ENCODE results near the gene VAV1.

VAV1 gene

DNA sequence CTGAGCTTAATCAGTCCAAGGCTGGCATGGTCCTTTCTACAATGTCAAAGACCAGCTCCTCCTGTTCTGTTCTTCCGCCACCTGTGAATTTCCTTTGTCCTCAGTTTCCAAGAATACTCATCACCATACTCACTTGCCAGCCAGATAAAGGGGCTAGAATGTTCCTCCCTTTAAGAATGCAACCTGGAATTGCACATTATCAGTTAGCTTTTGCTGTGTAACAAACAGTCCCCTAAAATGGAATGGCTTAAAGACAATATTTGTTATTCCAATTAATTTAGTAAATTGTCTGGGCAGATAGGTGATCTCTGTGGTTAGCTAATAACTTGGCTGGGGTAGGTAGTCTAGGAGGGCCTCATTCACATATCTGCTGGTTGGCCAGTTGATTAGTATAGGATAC lies 36.0 kb downstream of the VAV1 start:
- TF ChIP-seq TAF1 (IDR thresholded peaks at IDR 0.05; ENCODE audit: borderline replicate concordance, insufficient read depth, low read length) (no peak), POLR2AphosphoS5 (IDR thresholded peaks at IDR 0.05; ENCODE audit: low read depth, low read length) (no peak)
- TF ChIP-seq, protein P1, sequence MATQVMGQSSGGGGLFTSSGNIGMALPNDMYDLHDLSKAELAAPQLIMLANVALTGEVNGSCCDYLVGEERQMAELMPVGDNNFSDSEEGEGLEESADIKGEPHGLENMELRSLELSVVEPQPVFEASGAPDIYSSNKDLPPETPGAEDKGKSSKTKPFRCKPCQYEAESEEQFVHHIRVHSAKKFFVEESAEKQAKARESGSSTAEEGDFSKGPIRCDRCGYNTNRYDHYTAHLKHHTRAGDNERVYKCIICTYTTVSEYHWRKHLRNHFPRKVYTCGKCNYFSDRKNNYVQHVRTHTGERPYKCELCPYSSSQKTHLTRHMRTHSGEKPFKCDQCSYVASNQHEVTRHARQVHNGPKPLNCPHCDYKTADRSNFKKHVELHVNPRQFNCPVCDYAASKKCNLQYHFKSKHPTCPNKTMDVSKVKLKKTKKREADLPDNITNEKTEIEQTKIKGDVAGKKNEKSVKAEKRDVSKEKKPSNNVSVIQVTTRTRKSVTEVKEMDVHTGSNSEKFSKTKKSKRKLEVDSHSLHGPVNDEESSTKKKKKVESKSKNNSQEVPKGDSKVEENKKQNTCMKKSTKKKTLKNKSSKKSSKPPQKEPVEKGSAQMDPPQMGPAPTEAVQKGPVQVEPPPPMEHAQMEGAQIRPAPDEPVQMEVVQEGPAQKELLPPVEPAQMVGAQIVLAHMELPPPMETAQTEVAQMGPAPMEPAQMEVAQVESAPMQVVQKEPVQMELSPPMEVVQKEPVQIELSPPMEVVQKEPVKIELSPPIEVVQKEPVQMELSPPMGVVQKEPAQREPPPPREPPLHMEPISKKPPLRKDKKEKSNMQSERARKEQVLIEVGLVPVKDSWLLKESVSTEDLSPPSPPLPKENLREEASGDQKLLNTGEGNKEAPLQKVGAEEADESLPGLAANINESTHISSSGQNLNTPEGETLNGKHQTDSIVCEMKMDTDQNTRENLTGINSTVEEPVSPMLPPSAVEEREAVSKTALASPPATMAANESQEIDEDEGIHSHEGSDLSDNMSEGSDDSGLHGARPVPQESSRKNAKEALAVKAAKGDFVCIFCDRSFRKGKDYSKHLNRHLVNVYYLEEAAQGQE (IDR thresholded peaks at IDR 0.05; ENCODE audit: insufficient read depth in 1 of 2, low read depth in 2 of 2, low read length in 2 of 2) = no peak

DNA sequence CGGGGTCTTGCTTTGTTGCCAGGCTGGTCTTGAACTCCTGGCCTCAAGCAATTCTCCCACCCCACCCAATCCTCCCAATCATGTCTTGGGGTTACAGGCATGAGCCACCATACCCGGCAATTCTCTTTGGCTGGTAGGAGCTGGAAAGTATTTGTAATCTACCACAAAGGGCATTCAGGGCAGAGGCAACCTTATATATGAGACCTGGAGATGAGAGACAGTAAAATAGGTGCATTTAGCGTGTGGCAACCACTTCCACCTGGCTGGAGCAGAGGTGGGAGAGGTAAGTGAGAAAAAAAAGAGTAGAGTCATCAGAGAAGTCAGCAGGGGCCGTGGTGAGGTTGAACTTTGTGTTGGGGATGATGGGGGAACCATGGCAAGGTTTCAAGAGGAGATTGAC lies 36.8 kb downstream of the VAV1 start:
- TF ChIP-seq SIN3A (IDR thresholded peaks at IDR 0.05; ENCODE audit: borderline replicate concordance, insufficient read depth, low read length) = no peak
- TF ChIP-seq TAF1 (IDR thresholded peaks at IDR 0.05; ENCODE audit: borderline replicate concordance, insufficient read depth, low read length) = no peak
- no peak for TF ChIP-seq POLR2AphosphoS5 (IDR thresholded peaks at IDR 0.05; ENCODE audit: low read depth, low read length)
- TF ChIP-seq, protein P1 (IDR thresholded peaks at IDR 0.05; ENCODE audit: insufficient read depth in 1 of 2, low read depth in 2 of 2, low read length in 2 of 2) = no peak
- TF ChIP-seq FOXP2 (optimal IDR thresholded peaks at IDR 0.05; ENCODE audit: borderline replicate concordance, extremely low read depth, extremely low read length, insufficient read depth) = no peak

DNA sequence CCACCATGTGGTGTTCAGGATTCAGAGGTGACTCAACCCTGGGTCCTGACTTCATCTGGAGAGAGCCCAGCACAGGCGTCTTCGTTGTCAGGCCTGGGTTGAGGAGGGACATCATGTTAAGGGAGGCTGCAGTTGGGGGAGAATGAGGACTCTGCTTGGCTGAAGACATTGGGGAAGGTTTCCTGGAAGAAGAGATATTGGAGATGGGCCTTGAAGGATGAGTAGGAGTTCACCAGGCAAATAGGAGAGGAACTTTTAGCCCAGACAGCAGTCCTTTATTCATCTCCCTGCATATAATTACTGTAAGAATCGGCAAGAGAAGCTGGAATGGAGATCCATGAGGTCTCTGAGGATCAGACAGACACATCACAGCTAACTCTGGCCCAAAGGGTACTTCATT lies 38.9 kb downstream of the VAV1 start:
- TF ChIP-seq FOXP2 (optimal IDR thresholded peaks at IDR 0.05; ENCODE audit: borderline replicate concordance, extremely low read depth, extremely low read length, insufficient read depth) (no peak), SIN3A (IDR thresholded peaks at IDR 0.05; ENCODE audit: borderline replicate concordance, insufficient read depth, low read length) (no peak), POLR2AphosphoS5 (IDR thresholded peaks at IDR 0.05; ENCODE audit: low read depth, low read length) (no peak), TAF1 (IDR thresholded peaks at IDR 0.05; ENCODE audit: borderline replicate concordance, insufficient read depth, low read length) (no peak)
- TF ChIP-seq, protein P1 (IDR thresholded peaks at IDR 0.05; ENCODE audit: insufficient read depth in 1 of 2, low read depth in 2 of 2, low read length in 2 of 2) = no peak

DNA sequence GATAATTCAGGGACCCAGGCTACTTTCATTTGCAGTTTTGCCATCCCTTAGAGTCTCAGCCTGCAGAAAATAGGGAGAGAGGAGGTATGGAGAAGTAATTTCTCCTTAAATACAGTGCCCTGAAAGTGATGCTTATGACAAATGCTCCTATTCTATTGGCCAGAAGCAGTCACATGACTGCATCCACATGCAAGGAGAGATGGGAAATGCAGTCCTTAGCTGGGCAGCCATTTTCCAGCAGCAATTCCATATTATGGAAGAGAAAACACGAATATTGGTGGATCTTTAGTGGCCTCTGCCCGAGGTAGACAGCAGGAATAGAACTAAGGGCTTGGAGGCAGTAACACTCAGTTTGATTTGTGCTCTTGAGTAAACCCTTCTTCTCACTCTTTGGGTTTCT lies 39.4 kb downstream of the VAV1 start:
- no peak for TF ChIP-seq POLR2AphosphoS5 (IDR thresholded peaks at IDR 0.05; ENCODE audit: low read depth, low read length)
- no peak for TF ChIP-seq FOXP2 (optimal IDR thresholded peaks at IDR 0.05; ENCODE audit: borderline replicate concordance, extremely low read depth, extremely low read length, insufficient read depth)
- TF ChIP-seq SIN3A (IDR thresholded peaks at IDR 0.05; ENCODE audit: borderline replicate concordance, insufficient read depth, low read length) = no peak
- TF ChIP-seq TAF1 (IDR thresholded peaks at IDR 0.05; ENCODE audit: borderline replicate concordance, insufficient read depth, low read length) = no peak
- TF ChIP-seq, protein P1 (IDR thresholded peaks at IDR 0.05; ENCODE audit: insufficient read depth in 1 of 2, low read depth in 2 of 2, low read length in 2 of 2) = no peak

DNA sequence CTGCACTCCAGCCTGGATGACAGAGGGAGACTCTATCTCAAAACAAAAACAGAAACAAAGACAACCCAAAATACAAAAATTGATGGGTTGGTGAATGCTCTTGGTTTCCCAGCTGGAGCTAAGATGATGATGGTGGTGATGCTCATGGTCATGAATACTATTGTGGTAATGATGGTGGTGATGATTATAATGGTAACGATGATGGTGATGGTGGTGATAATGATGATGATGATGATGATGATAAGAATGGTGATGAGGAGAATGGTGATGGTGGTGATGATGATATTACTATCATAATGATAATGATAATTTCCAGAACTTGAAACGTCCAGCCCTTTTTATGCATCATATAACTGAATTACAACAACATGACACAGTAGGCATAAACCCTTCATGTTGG lies 40.1 kb downstream of the VAV1 start:
- TF ChIP-seq POLR2AphosphoS5 (IDR thresholded peaks at IDR 0.05; ENCODE audit: low read depth, low read length) (no peak), TAF1 (IDR thresholded peaks at IDR 0.05; ENCODE audit: borderline replicate concordance, insufficient read depth, low read length) (no peak)
